H1 (cell line): ENCODE measurements around the gene C1GALT1C1. TPM values are rescaled to one million over a fixed set of nuclear protein-coding genes. Genes with fewer than 3 reads are reported as not detected.
A peak's percentile ranks its signal among the peaks of the same experiment; 100 is the strongest.

Experiments
- CEBPB ChIP-seq: IDR thresholded peaks from 2 replicates; pipeline ENCODE4 v1.6.1; 2012; ENCODE audit warnings: low read depth, low read length
- EGR1 ChIP-seq: IDR thresholded peaks from 2 replicates; pipeline ENCODE4 v1.6.1; 2011; ENCODE audit warnings: low read depth, low read length, borderline replicate concordance
- POLR2A ChIP-seq, 2 experiments: IDR thresholded peaks; 1 replicate in 1 of 2; 2 replicates in 1 of 2; pipeline ENCODE4 v1.6.1; 2011; ENCODE audit warnings: low read depth in 2 of 2, low read length in 2 of 2, mild to moderate bottlenecking in 2 of 2; ENCODE audit errors: control extremely low read depth in 1 of 2
- SP1 ChIP-seq: IDR thresholded peaks from 2 replicates; pipeline ENCODE4 v1.6.1; 2011; ENCODE audit warnings: low read depth, low read length
- polyA plus RNA-seq, 7 experiments: library from polyadenylated mRNA; depleted of rRNA in 3 of 7; stranded (reverse) in 5 of 7; unstranded in 2 of 7; fragments of >200 nt in 5 of 7; fragments of 200-250 nt in 2 of 7; gene quantifications; 1 replicate in 5 of 7; 2 replicates in 1 of 7; 4 replicates in 1 of 7; pipeline versions ENCODE4 v1.2.1 to v1.2.3, GENCODE V29; 2011 to 2013; ENCODE audit warnings: missing spikeins in 2 of 7, mixed read lengths in 2 of 7
- total RNA-seq: library from RNA; stranded (reverse); fragmentation: NEBNext Ultra II Directional; extraction: Animal tissue kit (Norgen Biotek cat#: 25700); gene quantifications from 2 replicates; pipeline ENCODE4 v1.2.1, GENCODE V29; 2021
- TF ChIP-seq, protein P1 (sequence below): IDR thresholded peaks from 2 replicates; pipeline ENCODE4 v1.6.1; 2012; ENCODE audit warnings: inconsistent platforms

C1GALT1C1 gene
- total and polyA plus RNA-seq, 2 of the 8 experiments (the other 6 are each of a cell fraction or from before 2014, with no cell fraction given): 12.5 to 13.9 TPM

GRCh38 chrX:120603707-120604360 lies 26.0 kb downstream of the C1GALT1C1 start, which contains the start of gene MCTS1 (continued):
- TF ChIP-seq, protein P1, sequence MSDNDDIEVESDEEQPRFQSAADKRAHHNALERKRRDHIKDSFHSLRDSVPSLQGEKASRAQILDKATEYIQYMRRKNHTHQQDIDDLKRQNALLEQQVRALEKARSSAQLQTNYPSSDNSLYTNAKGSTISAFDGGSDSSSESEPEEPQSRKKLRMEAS: peak; percentile 29; the same call in 1 of the 2 replicates
- TF ChIP-seq CEBPB: 0 out of 2 replicates have a peak, but pooled peaks have one; percentile 9
- TF ChIP-seq SP1: no peak
- TF ChIP-seq EGR1: peak; percentile 85
- TF ChIP-seq POLR2A (IDR thresholded peaks at IDR 0.05; ENCODE audit: control extremely low read depth in 1 of 2, low read depth in 2 of 2, low read length in 2 of 2): peak in 1 of 2 experiments; percentile 48; a peak in 1 of 3 replicates
